ENCODE measurements around the gene FOXK2. TPM values are rescaled to one million over a fixed set of nuclear protein-coding genes. Genes with fewer than 3 reads are reported as not detected.
A peak's percentile ranks its signal among the peaks of the same experiment; 100 is the strongest.

The FOXK2 gene
- total RNA-seq, 1 donor from 2014 or later = 76.6 TPM

DNA sequence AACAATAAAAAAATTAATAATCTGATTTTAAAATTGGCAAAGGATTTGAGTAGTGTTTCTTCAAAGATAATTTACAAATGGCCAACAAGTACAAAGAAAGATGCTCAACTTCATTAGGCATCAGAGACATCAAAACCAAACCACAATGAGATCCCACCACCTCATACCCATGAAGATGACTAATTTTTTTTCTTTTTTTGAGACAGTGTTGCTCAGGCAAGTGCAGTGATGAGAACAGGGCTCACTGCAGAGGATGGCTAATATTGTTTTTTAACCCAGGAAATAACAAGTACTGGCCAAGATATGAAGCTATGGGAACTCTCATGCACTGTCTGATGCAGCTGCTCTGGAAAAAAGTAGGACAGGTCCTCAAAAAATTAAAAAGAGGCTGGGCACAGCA lies 113.8 kb downstream of the FOXK2 start:
- Mint-ChIP-seq H3K36me3 (ENCODE audit: insufficient read depth) (peaks cover 36% of the 10 kb centered on the region), H3K4me3 (ENCODE audit: low read depth) (no peak overlapping the region), H3K27me3 (no peaks in the 10 kb centered on the region), H3K9me3 (ENCODE audit: low read depth) (peaks cover 9% of the 10 kb centered on the region), H3K4me1 (ENCODE audit: low read depth) (peaks cover 19% of the 10 kb centered on the region), H3K27ac (peak overlapping the region; percentile 62)
- no peak for DNase-seq (ENCODE audit: low spot score, unreplicated experiment)
- TF ChIP-seq, protein P1, sequence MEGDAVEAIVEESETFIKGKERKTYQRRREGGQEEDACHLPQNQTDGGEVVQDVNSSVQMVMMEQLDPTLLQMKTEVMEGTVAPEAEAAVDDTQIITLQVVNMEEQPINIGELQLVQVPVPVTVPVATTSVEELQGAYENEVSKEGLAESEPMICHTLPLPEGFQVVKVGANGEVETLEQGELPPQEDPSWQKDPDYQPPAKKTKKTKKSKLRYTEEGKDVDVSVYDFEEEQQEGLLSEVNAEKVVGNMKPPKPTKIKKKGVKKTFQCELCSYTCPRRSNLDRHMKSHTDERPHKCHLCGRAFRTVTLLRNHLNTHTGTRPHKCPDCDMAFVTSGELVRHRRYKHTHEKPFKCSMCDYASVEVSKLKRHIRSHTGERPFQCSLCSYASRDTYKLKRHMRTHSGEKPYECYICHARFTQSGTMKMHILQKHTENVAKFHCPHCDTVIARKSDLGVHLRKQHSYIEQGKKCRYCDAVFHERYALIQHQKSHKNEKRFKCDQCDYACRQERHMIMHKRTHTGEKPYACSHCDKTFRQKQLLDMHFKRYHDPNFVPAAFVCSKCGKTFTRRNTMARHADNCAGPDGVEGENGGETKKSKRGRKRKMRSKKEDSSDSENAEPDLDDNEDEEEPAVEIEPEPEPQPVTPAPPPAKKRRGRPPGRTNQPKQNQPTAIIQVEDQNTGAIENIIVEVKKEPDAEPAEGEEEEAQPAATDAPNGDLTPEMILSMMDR (IDR thresholded peaks at IDR 0.05; ENCODE audit: unreplicated experiment) = no peak

DNA sequence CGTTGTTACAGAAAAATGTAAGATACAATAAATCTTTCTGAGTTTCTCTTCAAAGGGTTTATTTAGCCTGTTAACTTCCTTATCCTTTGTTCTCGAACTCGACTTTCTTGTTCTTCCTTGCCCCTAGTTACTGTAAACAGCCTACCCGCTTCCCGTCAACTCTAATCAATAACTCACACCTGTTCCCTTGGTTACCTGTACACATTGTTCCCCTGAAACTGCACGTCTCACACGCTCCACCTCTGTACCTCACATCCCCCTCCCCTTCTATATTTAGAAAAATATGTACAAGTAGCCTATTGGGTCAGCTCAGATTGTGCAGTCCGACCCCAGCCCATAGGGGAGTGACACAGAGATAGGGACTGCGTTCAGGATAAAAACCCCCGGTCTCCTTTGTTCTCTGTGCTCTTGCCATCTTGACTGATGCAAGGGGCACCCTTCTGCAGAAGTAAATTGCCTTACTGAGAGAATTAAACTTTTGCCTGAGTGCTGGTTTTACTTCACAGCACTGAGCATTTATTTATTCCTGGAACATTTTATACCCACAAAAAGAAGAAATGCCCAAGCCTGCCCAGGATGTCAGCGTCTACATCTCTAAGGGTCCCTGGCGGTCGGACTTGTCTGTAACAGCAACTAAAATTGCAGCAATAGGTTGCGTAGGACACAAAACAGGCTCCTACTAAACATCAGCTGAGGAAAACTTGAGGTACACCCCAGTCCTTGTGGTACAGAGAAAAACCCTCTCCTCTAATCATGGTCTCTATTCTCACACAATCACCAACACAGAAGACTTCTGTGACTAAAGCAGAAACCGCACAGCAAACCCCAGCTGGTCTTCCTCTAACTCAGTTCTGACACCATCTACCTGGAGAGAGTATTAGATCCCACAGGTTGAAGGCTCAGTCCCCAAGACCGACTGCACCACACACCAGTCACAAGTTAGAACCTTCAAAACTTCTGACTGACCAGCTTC lies 117.4 kb downstream of the FOXK2 start:
- peaks cover 42% of the 10 kb centered on the region for H3K36me3 Mint-ChIP-seq (ENCODE audit: insufficient read depth)
- H3K27ac Mint-ChIP-seq = peak overlapping the region; percentile 100
- no peaks in the 10 kb centered on the region for H3K27me3 Mint-ChIP-seq
- DNase-seq (ENCODE audit: low spot score, unreplicated experiment) = peak; percentile 32
- H3K4me3 Mint-ChIP-seq (ENCODE audit: low read depth) = peak overlapping the region; percentile 63
- peaks cover 13% of the 10 kb centered on the region for H3K9me3 Mint-ChIP-seq (ENCODE audit: low read depth)
- TF ChIP-seq, protein P1 (IDR thresholded peaks at IDR 0.05; ENCODE audit: unreplicated experiment) = no peak
- peaks cover 19% of the 10 kb centered on the region for H3K4me1 Mint-ChIP-seq (ENCODE audit: low read depth)

- H3K36me3 Mint-ChIP-seq (ENCODE audit: insufficient read depth) = peaks cover 51% of the 10 kb centered on the region
- DNase-seq (ENCODE audit: low spot score, unreplicated experiment) = no peak
- TF ChIP-seq, protein P1 (IDR thresholded peaks at IDR 0.05; ENCODE audit: unreplicated experiment) = no peak
- peaks cover 13% of the 10 kb centered on the region for H3K9me3 Mint-ChIP-seq (ENCODE audit: low read depth)
- no peak overlapping the region for H3K27ac Mint-ChIP-seq
- H3K4me1 Mint-ChIP-seq (ENCODE audit: low read depth) = peaks cover 19% of the 10 kb centered on the region
- H3K4me3 Mint-ChIP-seq (ENCODE audit: low read depth) = no peak overlapping the region
- no peaks in the 10 kb centered on the region for H3K27me3 Mint-ChIP-seq
Observed at GRCh38 chr17:82638183-82638773, 118.7 kb downstream of the FOXK2 start.

DNA sequence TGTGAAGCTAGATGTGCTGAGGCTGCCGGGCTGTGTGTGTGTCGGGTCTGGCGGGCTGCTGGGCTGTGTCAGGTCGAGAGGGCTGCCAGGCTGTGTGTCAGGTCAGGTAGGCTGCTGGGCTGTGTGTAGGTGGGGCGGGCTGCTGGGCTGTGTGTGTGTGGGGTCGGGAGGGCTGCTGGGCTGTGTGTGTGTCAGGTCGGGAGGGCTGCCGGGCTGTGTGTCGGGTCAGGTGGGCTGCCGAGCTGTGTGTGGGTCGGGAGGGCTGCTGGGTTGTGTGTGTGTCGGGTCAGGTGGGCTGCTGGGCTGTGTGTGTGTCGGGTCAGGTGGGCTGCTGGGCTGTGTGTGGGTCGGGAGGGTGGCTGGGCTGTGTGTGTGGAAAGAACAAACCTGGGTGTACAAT lies 120.1 kb downstream of the FOXK2 start:
- H3K36me3 Mint-ChIP-seq (ENCODE audit: insufficient read depth) = peaks cover 47% of the 10 kb centered on the region
- no peak for DNase-seq (ENCODE audit: low spot score, unreplicated experiment)
- H3K4me1 Mint-ChIP-seq (ENCODE audit: low read depth) = peaks cover 18% of the 10 kb centered on the region
- TF ChIP-seq, protein P1 (IDR thresholded peaks at IDR 0.05; ENCODE audit: unreplicated experiment) = no peak
- peak overlapping the region; percentile 17 for H3K27ac Mint-ChIP-seq
- H3K27me3 Mint-ChIP-seq = no peaks in the 10 kb centered on the region
- peaks cover 13% of the 10 kb centered on the region for H3K9me3 Mint-ChIP-seq (ENCODE audit: low read depth)
- no peak overlapping the region for H3K4me3 Mint-ChIP-seq (ENCODE audit: low read depth)

- H3K9me3 Mint-ChIP-seq (ENCODE audit: low read depth) = peaks cover 13% of the 10 kb centered on the region
- H3K4me1 Mint-ChIP-seq (ENCODE audit: low read depth) = peaks cover 17% of the 10 kb centered on the region
Observed at GRCh38 chr17:82640036-82640435, 120.5 kb downstream of the FOXK2 start.

More at GRCh38 chr17:82640036-82640435, 120.5 kb downstream of the FOXK2 start:
- TF ChIP-seq, protein P1 (IDR thresholded peaks at IDR 0.05; ENCODE audit: unreplicated experiment) = no peak
- Mint-ChIP-seq H3K4me3 (ENCODE audit: low read depth) (no peak overlapping the region), H3K27ac (peak overlapping the region; percentile 17), H3K36me3 (ENCODE audit: insufficient read depth) (peaks cover 45% of the 10 kb centered on the region), H3K27me3 (no peaks in the 10 kb centered on the region)
- DNase-seq (ENCODE audit: low spot score, unreplicated experiment) = no peak
